Measurements from ENCODE around the gene ROMO1.
"Not testable (repeated sequence)": the region's sequence is repeated elsewhere in the genome, so short reads cannot be mapped to it uniquely, and the experiment has no call there.

ROMO1 gene

GRCh38 chr20:35695245-35695749 is 3.9 kb upstream of the ROMO1 start:
- no peaks in the 10 kb centered on the region for H3K27me3 Mint-ChIP-seq
- DNase-seq (ENCODE audit: low spot score in 2 of 2) (no peak), ATAC-seq (replicated peaks; ENCODE audit: extremely low read depth, poor library complexity, severe bottlenecking) (no peak)
- peaks cover 32% of the 10 kb centered on the region for H3K4me1 Mint-ChIP-seq
- no peak overlapping the region for H3K4me3 Mint-ChIP-seq
- no peak overlapping the region for H3K27ac Mint-ChIP-seq (ENCODE audit: low read depth)
- H3K36me3 Mint-ChIP-seq (ENCODE audit: insufficient read depth): peaks cover 50% of the 10 kb centered on the region
- H3K9me3 Mint-ChIP-seq: no peaks in the 10 kb centered on the region

GRCh38 chr20:35695978-35696377 is 3.2 kb upstream of the ROMO1 start:
- no peak overlapping the region for H3K27ac Mint-ChIP-seq (ENCODE audit: low read depth)
- DNase-seq (ENCODE audit: low spot score in 2 of 2): no peak
- no peak for ATAC-seq (replicated peaks; ENCODE audit: extremely low read depth, poor library complexity, severe bottlenecking)
- H3K27me3 Mint-ChIP-seq: no peaks in the 10 kb centered on the region
- H3K36me3 Mint-ChIP-seq (ENCODE audit: insufficient read depth): peaks cover 50% of the 10 kb centered on the region
- H3K4me3 Mint-ChIP-seq: no peak overlapping the region
- no peaks in the 10 kb centered on the region for H3K9me3 Mint-ChIP-seq
- peaks cover 36% of the 10 kb centered on the region for H3K4me1 Mint-ChIP-seq

- Mint-ChIP-seq H3K4me1 (peaks cover 36% of the 10 kb centered on the region), H3K9me3 (no peaks in the 10 kb centered on the region), H3K4me3 (peak overlapping the region; percentile 99), H3K27ac (ENCODE audit: low read depth) (peak overlapping the region; percentile 98), H3K36me3 (ENCODE audit: insufficient read depth) (peaks cover 57% of the 10 kb centered on the region), H3K27me3 (no peaks in the 10 kb centered on the region)
- DNase-seq (ENCODE audit: low spot score in 2 of 2) (no peak), ATAC-seq (replicated peaks; ENCODE audit: extremely low read depth, poor library complexity, severe bottlenecking) (no peak)
These were observed 1.4 kb upstream of the ROMO1 start for GRCh38 chr20:35697696-35698297.

- Mint-ChIP-seq H3K27ac (ENCODE audit: low read depth) (peak overlapping the region; percentile 98), H3K9me3 (no peaks in the 10 kb centered on the region), H3K27me3 (no peaks in the 10 kb centered on the region), H3K4me3 (peak overlapping the region; percentile 99), H3K4me1 (peaks cover 38% of the 10 kb centered on the region), H3K36me3 (ENCODE audit: insufficient read depth) (peaks cover 58% of the 10 kb centered on the region)
- ATAC-seq (replicated peaks; ENCODE audit: extremely low read depth, poor library complexity, severe bottlenecking) (peak; percentile 31), DNase-seq (ENCODE audit: low spot score in 2 of 2) (no peak)
These were observed 693 bp upstream of the ROMO1 start for GRCh38 chr20:35698298-35699126.

- Mint-ChIP-seq H3K27me3 (no peaks in the 10 kb centered on the region), H3K27ac (ENCODE audit: low read depth) (peak overlapping the region; percentile 98), H3K36me3 (ENCODE audit: insufficient read depth) (peaks cover 68% of the 10 kb centered on the region), H3K9me3 (no peaks in the 10 kb centered on the region), H3K4me1 (peaks cover 46% of the 10 kb centered on the region), H3K4me3 (peak overlapping the region; percentile 99)
- no peak for DNase-seq (ENCODE audit: low spot score in 2 of 2)
- ATAC-seq (replicated peaks; ENCODE audit: extremely low read depth, poor library complexity, severe bottlenecking): no peak
These were observed 886 bp downstream of the ROMO1 start for GRCh38 chr20:35699957-35700624.

GRCh38 chr20:35700625-35701148 is 1.5 kb downstream of the ROMO1 start:
- DNase-seq (ENCODE audit: low spot score in 2 of 2): no peak
- Mint-ChIP-seq H3K27ac (ENCODE audit: low read depth) (peak overlapping the region; percentile 98), H3K36me3 (ENCODE audit: insufficient read depth) (peaks cover 69% of the 10 kb centered on the region), H3K4me3 (peak overlapping the region; percentile 99), H3K4me1 (peaks cover 43% of the 10 kb centered on the region), H3K9me3 (no peaks in the 10 kb centered on the region), H3K27me3 (no peaks in the 10 kb centered on the region)
- ATAC-seq (replicated peaks; ENCODE audit: extremely low read depth, poor library complexity, severe bottlenecking): no peak

- DNase-seq (ENCODE audit: low spot score in 2 of 2): no peak
- Mint-ChIP-seq H3K27me3 (no peaks in the 10 kb centered on the region), H3K9me3 (no peaks in the 10 kb centered on the region), H3K4me3 (peak overlapping the region; percentile 99), H3K4me1 (peaks cover 42% of the 10 kb centered on the region), H3K27ac (ENCODE audit: low read depth) (peak overlapping the region; percentile 59), H3K36me3 (ENCODE audit: insufficient read depth) (peaks cover 83% of the 10 kb centered on the region)
- no peak for ATAC-seq (replicated peaks; ENCODE audit: extremely low read depth, poor library complexity, severe bottlenecking)
These were observed 3.0 kb downstream of the ROMO1 start for GRCh38 chr20:35702051-35702823.

- DNase-seq (ENCODE audit: low spot score in 2 of 2): no peak
- peak overlapping the region; percentile 76 for H3K27ac Mint-ChIP-seq (ENCODE audit: low read depth)
- H3K4me3 Mint-ChIP-seq: peak overlapping the region; percentile 38
These were observed 3.9 kb downstream of the ROMO1 start for GRCh38 chr20:35702824-35703695.

GRCh38 chr20:35704514-35705261 is 5.5 kb downstream of the ROMO1 start:
- no peaks in the 10 kb centered on the region for H3K27me3 Mint-ChIP-seq
- ATAC-seq (replicated peaks; ENCODE audit: extremely low read depth, poor library complexity, severe bottlenecking): no peak
- H3K4me1 Mint-ChIP-seq: peaks cover 34% of the 10 kb centered on the region
- no peak overlapping the region for H3K4me3 Mint-ChIP-seq
- H3K36me3 Mint-ChIP-seq (ENCODE audit: insufficient read depth): peaks cover 78% of the 10 kb centered on the region
- no peak for DNase-seq (ENCODE audit: low spot score in 2 of 2)
- peak overlapping the region; percentile 76 for H3K27ac Mint-ChIP-seq (ENCODE audit: low read depth)
- no peaks in the 10 kb centered on the region for H3K9me3 Mint-ChIP-seq

More at GRCh38 chr20:35702824-35703695, 3.9 kb downstream of the ROMO1 start:
- peaks cover 77% of the 10 kb centered on the region for H3K36me3 Mint-ChIP-seq (ENCODE audit: insufficient read depth)
- H3K9me3 Mint-ChIP-seq: no peaks in the 10 kb centered on the region
- peaks cover 33% of the 10 kb centered on the region for H3K4me1 Mint-ChIP-seq
- no peak for ATAC-seq (replicated peaks; ENCODE audit: extremely low read depth, poor library complexity, severe bottlenecking)
- no peaks in the 10 kb centered on the region for H3K27me3 Mint-ChIP-seq

GRCh38 chr20:35705894-35706293 is 6.7 kb downstream of the ROMO1 start:
- not testable (repeated sequence) for H3K9me3 Mint-ChIP-seq; H3K27ac Mint-ChIP-seq (ENCODE audit: low read depth); ATAC-seq (replicated peaks; ENCODE audit: extremely low read depth, poor library complexity, severe bottlenecking); DNase-seq (ENCODE audit: low spot score in 2 of 2); H3K27me3 Mint-ChIP-seq; H3K4me3 Mint-ChIP-seq
- Mint-ChIP-seq H3K36me3 (ENCODE audit: insufficient read depth) (peaks cover 82% of the 10 kb centered on the region), H3K4me1 (peaks cover 30% of the 10 kb centered on the region)
